NCI-H2227 (cell line): Measurements from ENCODE around the gene PCGF1.
"Not testable (repeated sequence)": the region's sequence is repeated elsewhere in the genome, so short reads cannot be mapped to it uniquely, and the experiment has no call there.

Experiments used
- DNase-seq: peaks from one replicate; lab custom pipeline; 2025; ENCODE audit not compliant: unreplicated experiment; lab: John Stamatoyannopoulos, UW

PCGF1 gene

GRCh38 chr2:74499940-74500577 lies 7.4 kb downstream of the PCGF1 start:
- DNase-seq: no peak

DNA sequence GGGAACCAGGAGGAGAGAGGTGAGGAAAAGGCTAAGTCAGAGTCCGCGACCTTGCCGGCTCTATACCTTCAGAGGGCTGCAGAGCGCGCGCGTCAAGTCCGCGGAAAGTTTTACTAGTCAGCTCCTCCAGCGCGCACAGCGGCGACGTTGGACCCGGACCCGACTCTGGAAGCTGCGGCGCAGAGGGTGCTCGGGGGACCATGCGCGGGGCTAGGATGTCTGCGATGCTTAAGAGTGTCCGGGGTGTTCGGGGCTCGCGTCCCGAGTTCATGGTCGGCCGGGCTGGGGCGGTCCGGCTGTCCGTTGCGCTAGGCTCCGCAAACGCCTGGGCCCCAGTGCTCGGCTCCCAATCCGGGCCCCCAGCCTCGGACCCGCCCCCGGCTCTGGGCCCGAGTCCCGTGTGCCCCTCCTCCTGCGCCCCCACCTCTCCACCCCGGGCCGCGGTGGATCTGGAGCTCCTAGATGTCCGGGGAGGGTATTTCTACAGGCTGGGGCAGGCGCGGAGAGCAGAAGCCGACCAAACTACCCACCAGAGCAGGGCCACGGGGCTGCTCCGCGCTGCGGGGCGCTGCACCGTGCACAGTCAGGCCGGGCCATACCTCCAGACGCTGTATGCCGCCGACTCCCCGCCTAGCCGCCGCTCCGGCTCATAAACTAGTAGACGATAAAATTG lies 8.1 kb downstream of the PCGF1 start, which contains the start of gene LBX2:
Gene LBX2 (minus strand): TSS at position 337 of the 673 bp plus-strand sequence. CDS start 66 bp downstream, at position 271.
- DNase-seq: no peak

DNA sequence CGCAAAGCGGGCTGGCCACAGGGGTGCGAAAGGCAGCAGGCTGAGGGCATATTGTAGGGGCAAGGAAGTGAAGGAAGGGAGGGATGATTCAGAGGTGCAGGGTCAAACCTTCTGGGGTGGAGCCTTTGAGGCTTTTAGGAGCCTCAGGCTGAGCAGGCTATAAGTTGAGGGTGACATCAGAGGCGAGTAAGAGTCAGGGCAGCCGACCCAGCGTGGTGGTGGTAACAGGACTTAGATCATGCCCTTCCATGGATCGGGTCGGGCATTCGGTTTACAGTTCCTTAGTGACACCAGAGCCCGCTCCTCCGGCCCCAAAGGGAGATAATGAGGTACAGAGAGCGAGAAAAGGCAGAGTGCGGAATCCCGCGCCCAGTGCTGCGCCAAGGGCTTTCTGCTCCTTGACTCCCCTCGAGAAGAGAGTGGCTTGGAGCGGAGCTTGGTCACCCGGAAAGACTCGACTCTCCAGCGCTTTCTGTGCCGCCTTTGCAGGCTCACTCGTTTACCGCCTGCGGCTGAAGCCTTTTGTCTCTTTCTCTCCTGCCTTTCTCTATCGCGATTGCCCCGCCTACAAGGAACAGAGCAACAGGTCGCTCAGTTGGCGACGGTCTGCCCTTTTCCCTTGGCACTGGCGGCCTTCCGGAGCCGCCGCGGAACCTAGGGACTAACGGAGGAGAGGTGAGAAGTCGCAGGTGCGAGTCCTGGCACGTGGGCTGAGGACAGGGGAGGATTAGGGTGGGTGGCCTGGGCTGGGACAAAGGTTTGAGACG lies 8.8 kb downstream of the PCGF1 start:
- peak; percentile 37 for DNase-seq

DNA sequence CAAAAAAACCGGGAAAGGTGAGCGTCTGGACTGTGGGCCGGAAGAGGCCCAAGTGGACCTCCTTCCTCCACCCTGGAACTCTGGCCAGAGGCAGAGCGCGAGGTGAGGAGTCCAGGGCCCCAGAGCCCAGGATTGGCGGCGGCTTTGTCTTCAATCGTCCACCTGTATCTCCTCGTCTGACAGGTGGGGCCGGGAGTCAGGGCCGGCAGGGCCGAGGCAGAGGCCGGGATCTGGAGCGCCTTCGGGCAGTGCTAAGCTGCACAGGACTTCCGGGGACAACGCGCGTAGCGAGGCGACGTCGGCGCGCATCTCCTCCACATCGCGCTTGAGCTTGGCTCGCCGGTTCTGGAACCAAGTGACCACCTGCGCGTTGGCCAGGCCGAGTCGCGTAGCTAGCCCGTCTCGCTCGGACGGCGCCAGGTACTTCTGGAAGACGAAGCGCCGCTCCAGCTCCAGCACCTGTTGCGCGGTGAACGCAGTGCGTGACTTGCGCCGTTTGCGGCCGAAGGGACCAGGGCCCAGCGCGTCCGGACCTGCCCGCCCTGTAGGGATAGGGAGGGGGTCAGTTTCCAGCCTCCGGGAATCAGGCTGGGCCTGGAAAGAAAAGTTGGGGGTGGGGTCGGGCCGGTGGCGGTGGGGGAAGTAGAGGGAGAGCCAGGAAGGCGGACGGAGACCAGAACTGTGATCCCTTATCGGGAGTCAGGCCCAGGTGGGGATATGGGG lies 9.6 kb downstream of the PCGF1 start:
- peak; percentile 41 for DNase-seq

GRCh38 chr2:74496997-74497776 lies 10.3 kb downstream of the PCGF1 start:
- no peak for DNase-seq

- DNase-seq: no peak
Observed at GRCh38 chr2:74495440-74495839, 12.1 kb downstream of the PCGF1 start.

DNA sequence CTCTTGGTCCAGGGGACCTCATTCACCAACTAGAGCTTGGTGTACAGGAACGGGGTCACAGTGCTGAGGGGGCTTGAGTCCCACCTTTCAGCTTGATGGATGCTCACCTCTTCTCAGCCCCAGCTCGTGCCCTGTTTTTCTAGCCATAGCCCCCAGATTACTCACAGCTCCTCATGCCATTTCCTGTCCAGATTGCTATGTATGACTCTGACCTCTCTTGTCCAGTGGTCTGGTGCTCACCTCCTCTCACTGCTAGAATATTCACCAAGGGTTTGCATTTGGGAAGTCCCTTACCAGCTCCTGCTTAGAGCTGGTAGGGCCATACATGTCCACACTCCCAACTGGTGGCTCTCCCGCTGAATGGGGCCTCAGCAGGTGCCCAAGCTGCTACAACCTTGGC lies 13.9 kb downstream of the PCGF1 start:
- no peak for DNase-seq

DNA sequence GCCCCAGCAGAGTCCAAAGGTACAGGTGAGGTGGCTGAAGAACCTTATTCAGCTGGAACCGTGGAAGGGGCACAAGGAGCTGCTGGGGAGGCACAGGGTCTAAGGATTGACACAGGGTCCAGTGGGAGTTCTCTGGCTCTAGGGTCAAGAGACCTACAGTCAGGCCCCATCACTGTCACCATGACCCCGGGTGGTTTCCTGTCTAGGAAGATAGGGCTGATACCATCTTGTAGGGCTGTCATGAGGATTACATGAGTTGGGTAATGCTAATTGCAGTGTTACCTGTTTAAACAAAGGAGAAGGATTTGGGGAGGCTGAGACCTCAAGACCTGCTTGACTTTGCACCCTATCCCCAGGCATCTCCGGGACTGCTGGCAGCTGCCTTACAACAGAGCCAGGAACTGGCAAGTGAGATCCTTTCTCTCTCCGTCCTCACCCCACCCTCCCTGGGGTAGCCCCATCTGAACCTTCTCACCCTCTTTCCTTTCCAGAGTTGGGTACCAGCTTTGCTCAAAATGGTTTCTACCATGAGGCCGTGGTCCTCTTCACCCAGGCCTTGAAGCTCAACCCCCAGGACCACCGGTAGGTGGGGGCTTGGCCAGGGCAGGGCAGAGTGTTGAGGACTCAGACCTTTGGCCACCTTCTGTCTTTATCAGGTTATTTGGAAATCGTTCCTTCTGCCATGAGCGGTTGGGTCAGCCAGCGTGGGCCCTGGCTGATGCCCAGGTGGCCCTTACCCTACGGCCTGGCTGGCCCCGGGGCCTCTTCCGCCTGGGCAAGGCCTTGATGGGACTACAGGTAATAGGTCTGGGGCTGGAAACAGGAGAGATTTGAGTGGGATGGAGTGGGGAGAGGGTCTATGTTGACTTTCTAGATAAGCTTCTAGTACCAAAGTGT lies 15.6 kb downstream of the PCGF1 start:
- DNase-seq: no peak

DNA sequence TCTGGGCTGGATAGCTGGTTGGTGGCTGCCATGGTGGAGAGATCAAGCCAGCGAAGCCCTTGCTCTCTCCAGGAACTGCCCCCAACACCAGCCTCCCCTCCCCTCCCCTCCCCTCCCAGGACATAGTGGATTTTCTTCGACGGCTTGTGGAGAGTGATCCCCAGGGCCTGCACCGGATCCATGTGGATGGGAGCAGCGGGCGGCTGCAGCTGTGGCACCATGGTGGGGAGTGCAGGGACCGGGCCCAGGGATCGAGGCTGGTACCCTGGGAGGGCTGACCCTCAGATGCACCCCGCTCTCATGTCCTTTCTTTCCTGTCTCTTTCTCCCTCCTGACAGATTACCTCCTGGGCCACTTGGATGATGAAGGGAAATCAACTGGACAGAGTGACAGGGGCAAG lies 17.6 kb downstream of the PCGF1 start:
- no peak for DNase-seq

- no peak for DNase-seq
Observed at GRCh38 chr2:74488643-74489481, 18.6 kb downstream of the PCGF1 start.

- DNase-seq: no peak
Observed at GRCh38 chr2:74486141-74486540, 21.4 kb downstream of the PCGF1 start.

DNA sequence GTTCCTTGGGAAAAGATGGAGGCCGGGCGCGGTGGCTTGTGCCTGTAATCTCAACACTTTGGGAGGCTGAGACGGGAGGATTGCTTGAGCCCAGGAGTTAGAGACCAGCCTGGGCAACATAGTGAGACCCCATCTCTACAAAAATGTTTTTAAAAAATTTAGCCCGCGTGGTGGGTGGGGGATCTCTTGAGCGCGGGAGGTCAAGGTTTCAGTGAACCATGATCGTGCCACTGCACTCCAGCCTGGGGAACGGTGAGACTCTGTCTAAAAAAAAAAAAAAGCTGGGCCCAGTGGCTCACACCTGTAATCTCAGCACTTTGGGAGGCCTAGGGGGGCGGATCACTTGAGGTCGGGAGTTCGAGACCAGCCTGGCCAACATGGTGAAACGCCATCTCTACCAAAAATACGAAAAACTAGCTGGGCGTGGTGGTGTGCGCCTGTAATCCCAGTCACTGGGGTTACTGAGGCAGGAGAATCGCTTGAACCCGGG lies 23.8 kb downstream of the PCGF1 start:
- not testable (repeated sequence) for DNase-seq

DNA sequence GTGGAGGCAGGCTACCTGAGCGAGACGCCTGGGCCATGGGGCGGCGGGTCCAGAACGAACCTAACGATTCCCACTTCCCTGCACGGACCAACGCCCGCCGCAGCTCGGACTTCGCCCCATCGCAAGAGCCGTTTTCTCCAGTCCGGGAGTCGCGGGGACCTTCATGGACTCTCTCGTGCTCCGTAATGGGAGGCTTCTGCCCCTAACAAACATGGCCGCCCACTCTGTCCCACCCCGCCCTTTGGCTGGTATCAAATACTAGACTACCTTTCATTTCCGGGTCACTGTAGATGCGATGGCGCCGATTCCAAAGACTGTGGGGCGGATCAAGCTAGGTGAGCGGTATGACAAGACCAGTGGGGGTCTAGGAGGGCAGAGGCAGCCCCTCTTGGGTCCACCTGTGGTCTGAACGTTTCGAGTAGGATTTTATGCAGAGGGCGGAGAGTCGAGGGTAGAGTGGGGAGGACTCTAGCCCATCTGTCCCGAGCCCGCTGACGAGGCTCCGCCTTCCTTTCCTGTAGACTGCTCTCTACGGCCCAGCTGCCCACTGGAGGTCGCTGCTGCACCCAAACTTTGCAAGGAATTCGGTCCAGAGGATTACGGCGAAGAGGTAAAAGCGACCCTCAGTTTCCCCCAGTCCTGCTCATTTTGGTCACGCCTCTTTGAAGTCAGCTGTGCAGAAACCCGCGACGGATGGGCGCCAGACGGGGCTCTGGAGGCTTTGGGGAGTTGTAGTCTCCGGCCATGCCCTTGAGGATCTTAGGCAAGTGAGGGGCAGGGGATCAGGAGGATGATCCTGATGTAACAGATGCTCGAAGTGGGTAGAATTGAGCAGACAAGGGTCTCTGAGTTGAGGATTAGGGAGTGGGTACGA lies 24.5 kb downstream of the PCGF1 start, which contains the start of the genes CCDC142 and TTC31:
Gene CCDC142 (minus strand): TSS at position 198 of the 874 bp plus-strand sequence. CDS start 161 bp downstream, at position 37.
Gene TTC31 (plus strand): TSS at position 281 of the 874 bp plus-strand sequence. CDS start 15 bp downstream, at position 296.
- DNase-seq: peak; percentile 95

DNA sequence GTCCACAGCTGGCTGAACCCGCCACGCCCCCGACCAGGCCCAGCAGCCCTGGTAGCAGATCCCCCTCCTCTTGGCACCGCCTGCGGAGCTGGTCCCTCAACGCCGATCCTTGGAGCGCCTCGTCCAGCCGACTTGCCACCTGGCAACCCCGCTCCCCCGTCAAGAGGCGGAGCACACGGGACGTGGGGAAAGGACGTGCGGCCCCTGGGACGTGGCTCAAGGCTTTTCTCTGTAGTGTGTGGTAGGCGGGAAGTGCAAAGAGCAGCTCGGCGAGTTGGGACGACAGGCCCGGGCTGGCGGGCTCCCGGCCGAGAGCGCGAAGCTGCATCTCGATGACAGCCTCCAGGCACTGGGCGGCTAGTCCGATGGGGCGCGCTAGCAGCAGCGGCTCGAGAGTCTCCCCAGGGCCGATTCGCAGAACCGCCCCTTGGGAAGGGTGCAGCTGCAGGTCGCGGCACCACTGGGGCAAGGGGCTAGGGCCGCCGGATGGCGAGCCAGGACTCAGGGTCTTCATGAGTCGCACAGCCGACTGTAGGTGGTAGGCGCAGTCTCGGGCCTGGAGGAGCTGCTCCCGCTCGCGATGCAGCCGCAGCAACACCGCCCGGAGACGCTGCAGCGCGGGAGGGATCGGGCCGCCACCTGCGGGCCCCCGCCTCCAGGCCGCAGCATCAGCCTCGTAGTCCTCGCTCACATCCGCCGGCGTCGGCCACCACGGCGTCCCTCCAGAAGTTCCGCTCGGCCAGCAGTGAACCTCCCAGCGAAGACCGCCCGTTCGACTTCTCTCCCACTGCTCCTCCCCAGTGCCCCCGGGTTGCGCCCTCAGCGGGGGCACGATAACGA lies 25.3 kb downstream of the PCGF1 start:
- DNase-seq: peak; percentile 85

GRCh38 chr2:74481431-74481830 lies 26.1 kb downstream of the PCGF1 start:
- DNase-seq: no peak

- DNase-seq: no peak
Observed at GRCh38 chr2:74474899-74475298, 32.6 kb downstream of the PCGF1 start.
